HepG2 (cell line): Measurements from ENCODE around the gene KCNK17. TPM values are rescaled to one million over a fixed set of nuclear protein-coding genes. Genes with fewer than 3 reads are reported as not detected.

Source experiments
- ATAC-seq: fragments of 200-7000 bp; cut with Tn5 transposase; 3 replicates; pipeline ENCODE4 v1.9.1; 2020; ENCODE audit warnings: mild to moderate bottlenecking, moderate library complexity
- BruUV-seq: library from RNA; stranded (reverse); fragments of 400-500 nt; replicated peaks from 2 replicates; lab custom pipeline; 2021; lab: Mats Ljungman, UMichigan
- CTCF ChIA-PET: fragments of 300-600 bp; formaldehyde crosslinking; extraction: SDS; loops from one replicate; lab custom pipeline; 2021; ENCODE audit warnings: low total read pairs, inconsistent platforms, low intra/inter-chr PET ratio; lab: Yijun Ruan, JAX
- POLR2A ChIA-PET: fragments of 350-600 bp; sonication (Branson Sonifier 250); formaldehyde crosslinking; loops from one replicate; lab custom pipeline; 2020; ENCODE audit warnings: antibody characterized with exemption, inconsistent platforms; lab: Yijun Ruan, JAX
- DNase-seq: peaks from one replicate; pipeline ENCODE4 v3.0.0-alpha.2; 2015; ENCODE audit warnings: low spot score
- FAIRE-seq: peaks from 3 replicates; lab custom pipeline; 2011; peaks lifted over from hg19 to GRCh38; lab: Jason Lieb, UNC
- H2AFZ ChIP-seq: one replicate; pipeline ENCODE4 v1.6.1; 2011; ENCODE audit warnings: low read length, inconsistent platforms
- H3K27ac ChIP-seq: fragments of 300-600 bp; 3 replicates; pipeline ENCODE4 v1.8.0; 2011; ENCODE audit warnings: mixed run types, mild to moderate bottlenecking, mixed read lengths, low read length, inconsistent platforms; ENCODE audit not compliant: insufficient read depth; ENCODE audit errors: extremely low read length
- H3K27me3 ChIP-seq, 2 experiments: fragments of 200-600 bp in 1 of 2; 2 replicates in 1 of 2; 3 replicates in 1 of 2; pipeline versions ENCODE4 v1.6.0 to v1.8.0; 2011; ENCODE audit warnings: low read length in 2 of 2, mild to moderate bottlenecking in 2 of 2, moderate library complexity in 2 of 2, inconsistent platforms in 1 of 2; ENCODE audit not compliant: insufficient read depth in 2 of 2, control insufficient read depth in 1 of 2
- H3K36me3 ChIP-seq, 2 experiments: fragments of 200-600 bp in 1 of 2; replicated peaks in 1 of 2; 2 replicates in 1 of 2; 3 replicates in 1 of 2; pipeline versions ENCODE4 v1.5.1 to v1.8.0; 2011; ENCODE audit warnings: low read length in 2 of 2, inconsistent platforms in 1 of 2; ENCODE audit not compliant: insufficient read depth in 2 of 2, control insufficient read depth in 1 of 2
- H3K4me1 ChIP-seq: 2 replicates; pipeline ENCODE4 v1.5.1; 2012; ENCODE audit warnings: low read length, inconsistent platforms; ENCODE audit not compliant: insufficient read depth
- H3K4me2 ChIP-seq: 2 replicates; pipeline ENCODE4 v1.6.0; 2011; ENCODE audit warnings: low read depth, low read length, inconsistent platforms
- H3K4me3 ChIP-seq, 3 experiments: fragments of 200-600 bp in 1 of 3; sonication (generic), shearing (Covaris generic) in 1 of 3; replicated peaks in 1 of 3; 2 replicates each; pipeline ENCODE4 v1.5.1; 2011 to 2016; ENCODE audit warnings: low read length in 3 of 3, inconsistent platforms in 2 of 3, low read depth in 2 of 3, mild to moderate bottlenecking in 2 of 3, control low read depth in 1 of 3, mixed read lengths in 1 of 3; ENCODE audit not compliant: insufficient read depth in 1 of 3
- H3K79me2 ChIP-seq: one replicate; pipeline ENCODE4 v1.6.1; 2011; ENCODE audit warnings: low read length, inconsistent platforms; ENCODE audit not compliant: insufficient read depth
- H3K9ac ChIP-seq: 2 replicates; pipeline ENCODE4 v1.6.0; 2011; ENCODE audit warnings: mild to moderate bottlenecking, low read depth, low read length, inconsistent platforms; ENCODE audit not compliant: insufficient read depth
- H3K9me3 ChIP-seq: 2 replicates; pipeline ENCODE4 v1.5.1; 2012; ENCODE audit warnings: mild to moderate bottlenecking, low read length
- H4K20me1 ChIP-seq: 2 replicates; pipeline ENCODE4 v1.6.0; 2011; ENCODE audit warnings: inconsistent platforms, mild to moderate bottlenecking, low read length, moderate library complexity; ENCODE audit not compliant: insufficient read depth
- CREB1 ChIP-seq, 2 experiments: fragments of 450-650 bp in 1 of 2; IDR thresholded peaks; 2 replicates each; pipeline ENCODE4 v1.6.1; 2016 to 2017; ENCODE audit warnings: control low read depth in 1 of 2, mild to moderate bottlenecking in 1 of 2, missing compliant biosample characterization in 1 of 2, missing genetic modification characterization in 1 of 2
- DMTF1 ChIP-seq: sonication (generic); formaldehyde crosslinking; IDR thresholded peaks from 2 replicates; pipeline ENCODE4 v1.4.0; 2020; ENCODE audit warnings: mild to moderate bottlenecking, missing genetic modification reagents
- FOXM1 ChIP-seq: sonication (generic); formaldehyde crosslinking; IDR thresholded peaks from 2 replicates; pipeline ENCODE4 v1.5.0; 2020; ENCODE audit warnings: missing genetic modification reagents
- GABPB1 ChIP-seq: IDR thresholded peaks from 2 replicates; pipeline ENCODE4 v1.6.1; 2016; ENCODE audit warnings: mild to moderate bottlenecking, missing genetic modification reagents, moderate library complexity, missing compliant biosample characterization
- IRX3 ChIP-seq: sonication (generic); formaldehyde crosslinking; IDR thresholded peaks from 2 replicates; pipeline ENCODE4 v1.8.1; 2023; ENCODE audit warnings: mild to moderate bottlenecking, low read depth, missing genetic modification reagents, borderline replicate concordance
- KDM3A ChIP-seq: IDR thresholded peaks from 2 replicates; pipeline ENCODE4 v1.6.1; 2018; ENCODE audit warnings: low read depth, missing compliant biosample characterization
- RFX5 ChIP-seq: IDR thresholded peaks from 2 replicates; pipeline ENCODE4 v1.6.1; 2011; ENCODE audit warnings: low read depth, low read length, improper control_type of control experiment
- TEAD2 ChIP-seq: sonication (generic); formaldehyde crosslinking; IDR thresholded peaks from 2 replicates; pipeline ENCODE4 v1.9.0; 2021; ENCODE audit warnings: missing genetic modification reagents
- ZNF33A ChIP-seq: sonication (generic); formaldehyde crosslinking; IDR thresholded peaks from 2 replicates; pipeline ENCODE4 v1.5.1; 2020; ENCODE audit warnings: missing genetic modification reagents, mild to moderate bottlenecking, moderate library complexity, borderline replicate concordance
- ZNF431 ChIP-seq: sonication (generic); formaldehyde crosslinking; IDR thresholded peaks from 2 replicates; pipeline ENCODE4 v1.9.0; 2022; ENCODE audit warnings: missing genetic modification reagents, low read depth, mild to moderate bottlenecking, borderline replicate concordance
- WGBS: methylation state at CpG from one replicate; pipeline ENCODE4 v1.1.6; 2017; ENCODE audit warnings: low lambda C conversion rate; 5-methylcytosine and 5-hydroxymethylcytosine counted together
- in situ Hi-C: cut with HindIII; loops from 2 replicates; pipeline ENCODE4 v1.10.0; 2017; ENCODE audit warnings: low pct_unique_long_range_greater_than_20kb; ENCODE audit not compliant: extremely low pct_ligation_motif_present
- intact Hi-C: fragments of 100-400 bp; cut with micrococcal nuclease; formaldehyde crosslinking; loops from one replicate; pipeline ENCODE4 v1.10.0; 2022; ENCODE audit not compliant: unreplicated experiment
- polyA plus RNA-seq, 8 experiments: library from polyadenylated mRNA; depleted of rRNA in 3 of 8; stranded (reverse) in 7 of 8; unstranded in 1 of 8; fragments of >200 nt; fragmentation: Illumina TruSeq in 4 of 8; extraction: Trizol in 4 of 8; gene quantifications; 2 replicates each; pipeline versions ENCODE4 v1.2.1 to v1.2.3, GENCODE V29; 2011 to 2016; ENCODE audit warnings: low read depth in 4 of 8, missing spikeins in 1 of 8, mixed read lengths in 1 of 8; ENCODE audit not compliant: insufficient read depth in 1 of 8
- total RNA-seq, 5 experiments: library from RNA; depleted of rRNA; stranded (reverse); fragments of >200 nt; fragmentation: Illumina TruSeq; extraction: Trizol; gene quantifications; 2 replicates each; pipeline ENCODE4 v1.2.3, GENCODE V29; 2016; ENCODE audit warnings: low read depth in 1 of 5

KCNK17 gene
- total and polyA plus RNA-seq, 2 of the 13 experiments (the other 11 are each of a cell fraction or from before 2014, with no cell fraction given) = not detected

- BruUV-seq = no TSS peak
- no peaks in the 10 kb centered on the region for H4K20me1 ChIP-seq
- no peak for FAIRE-seq
- intact Hi-C loops (no loop called here), in situ Hi-C loops (no loop called here)
- H2AFZ ChIP-seq = no peak overlapping the region
- no peak overlapping the region for H3K4me2 ChIP-seq
- peaks cover 14% of the 10 kb centered on the region for H3K4me1 ChIP-seq
- CTCF ChIA-PET = no interaction called here
- H3K4me3 ChIP-seq = no peak overlapping the region
- no peaks in the 10 kb centered on the region for H3K79me2 ChIP-seq
- no peaks in the 10 kb centered on the region for H3K36me3 ChIP-seq
- no peak for TF ChIP-seq IRX3 (CRISPR knock-in tag)
- TF ChIP-seq TEAD2 = no peak
- no peak for TF ChIP-seq DMTF1 (CRISPR knock-in tag)
- TF ChIP-seq CREB1 (IDR thresholded peaks at IDR 0.05) = no peak
- no peak for TF ChIP-seq CREB1 (CRISPR knock-in tag; IDR thresholded peaks at IDR 0.05)
- TF ChIP-seq FOXM1 (CRISPR knock-in tag) = no peak
- TF ChIP-seq GABPB1 (CRISPR knock-in tag) = no peak
- no peak for TF ChIP-seq ZNF33A (CRISPR knock-in tag)
- TF ChIP-seq ZNF431 (CRISPR knock-in tag) = no peak
- no peak for TF ChIP-seq KDM3A
- TF ChIP-seq RFX5 = no peak
- no peak overlapping the region for H3K9ac ChIP-seq
- no peak for ATAC-seq
- 0% methylated on average over 1 of the region's 1 CpG for WGBS
- H3K9me3 ChIP-seq = no peaks in the 10 kb centered on the region
- peaks cover 0 to 9% of the 10 kb centered on the region in 2 experiments; a peak in 1 of 5 replicates for H3K27me3 ChIP-seq
- H3K27ac ChIP-seq = no peak overlapping the region
- POLR2A ChIA-PET = no interaction called here
- no peak for DNase-seq
These were observed 19.3 kb downstream of the KCNK17 start for GRCh38 chr6:39294899-39295298.
